Measurements from ENCODE around the gene SAMM50. TPM values are rescaled to one million over a fixed set of nuclear protein-coding genes. Genes with fewer than 3 reads are reported as not detected.

SAMM50 gene
- total RNA-seq, 4 donors from 2014 or later: 23.2 to 36.0 (median 32.3) TPM

GRCh38 chr22:43946384-43946667, 8.9 kb upstream of the SAMM50 start:
- WGBS, 2 donors: 82 to 83% methylated on average over 7 of the region's 7 CpGs

GRCh38 chr22:43948836-43949406, 6.3 kb upstream of the SAMM50 start:
- no peak overlapping the region for H3K4me3 ChIP-seq (ENCODE audit: low read depth, poor library complexity, severe bottlenecking)
- no peak for TF ChIP-seq POLR2A (IDR thresholded peaks at IDR 0.05)
- TF ChIP-seq, protein P1, sequence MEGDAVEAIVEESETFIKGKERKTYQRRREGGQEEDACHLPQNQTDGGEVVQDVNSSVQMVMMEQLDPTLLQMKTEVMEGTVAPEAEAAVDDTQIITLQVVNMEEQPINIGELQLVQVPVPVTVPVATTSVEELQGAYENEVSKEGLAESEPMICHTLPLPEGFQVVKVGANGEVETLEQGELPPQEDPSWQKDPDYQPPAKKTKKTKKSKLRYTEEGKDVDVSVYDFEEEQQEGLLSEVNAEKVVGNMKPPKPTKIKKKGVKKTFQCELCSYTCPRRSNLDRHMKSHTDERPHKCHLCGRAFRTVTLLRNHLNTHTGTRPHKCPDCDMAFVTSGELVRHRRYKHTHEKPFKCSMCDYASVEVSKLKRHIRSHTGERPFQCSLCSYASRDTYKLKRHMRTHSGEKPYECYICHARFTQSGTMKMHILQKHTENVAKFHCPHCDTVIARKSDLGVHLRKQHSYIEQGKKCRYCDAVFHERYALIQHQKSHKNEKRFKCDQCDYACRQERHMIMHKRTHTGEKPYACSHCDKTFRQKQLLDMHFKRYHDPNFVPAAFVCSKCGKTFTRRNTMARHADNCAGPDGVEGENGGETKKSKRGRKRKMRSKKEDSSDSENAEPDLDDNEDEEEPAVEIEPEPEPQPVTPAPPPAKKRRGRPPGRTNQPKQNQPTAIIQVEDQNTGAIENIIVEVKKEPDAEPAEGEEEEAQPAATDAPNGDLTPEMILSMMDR (IDR thresholded peaks at IDR 0.05): no peak
- intact Hi-C loops (cut with DNase I; ENCODE audit: low total_unique reads): no loop called here
- DNase-seq (ENCODE audit: low spot score in 2 of 2): no peak
- 71 to 78% methylated on average over 12 of the region's 12 CpGs for WGBS, 2 donors

More at GRCh38 chr22:43946384-43946667, 8.9 kb upstream of the SAMM50 start:
- intact Hi-C loops (cut with DNase I; ENCODE audit: low total_unique reads): no loop called here
- TF ChIP-seq POLR2A (IDR thresholded peaks at IDR 0.05): no peak
- TF ChIP-seq, protein P1 (IDR thresholded peaks at IDR 0.05): no peak
- H3K4me3 ChIP-seq (ENCODE audit: low read depth, poor library complexity, severe bottlenecking): no peak overlapping the region
- DNase-seq (ENCODE audit: low spot score in 2 of 2): no peak

DNA sequence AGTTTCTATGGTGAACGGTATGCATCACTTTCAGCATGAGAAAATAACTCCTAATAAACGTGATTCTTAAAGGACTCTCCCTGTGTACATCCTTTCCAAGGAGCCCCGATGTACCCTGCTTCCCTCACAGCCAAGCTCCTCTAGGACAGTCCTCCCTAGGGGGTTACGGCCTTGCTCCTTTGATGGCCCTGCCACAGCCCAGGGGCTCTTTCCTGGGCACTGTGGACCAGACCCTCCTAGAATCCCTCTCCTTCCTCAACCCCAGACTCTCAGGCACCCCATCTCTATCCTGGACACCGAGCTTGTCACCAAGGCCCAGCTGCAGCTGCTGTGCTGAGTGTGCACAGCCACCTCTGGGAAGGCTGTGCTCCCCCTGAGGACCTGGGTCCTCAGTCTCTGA, 3.9 kb upstream of the SAMM50 start:
- no peak overlapping the region for H3K4me3 ChIP-seq (ENCODE audit: low read depth, poor library complexity, severe bottlenecking)
- WGBS, 2 donors: 85 to 92% methylated on average over 5 of the region's 5 CpGs

DNA sequence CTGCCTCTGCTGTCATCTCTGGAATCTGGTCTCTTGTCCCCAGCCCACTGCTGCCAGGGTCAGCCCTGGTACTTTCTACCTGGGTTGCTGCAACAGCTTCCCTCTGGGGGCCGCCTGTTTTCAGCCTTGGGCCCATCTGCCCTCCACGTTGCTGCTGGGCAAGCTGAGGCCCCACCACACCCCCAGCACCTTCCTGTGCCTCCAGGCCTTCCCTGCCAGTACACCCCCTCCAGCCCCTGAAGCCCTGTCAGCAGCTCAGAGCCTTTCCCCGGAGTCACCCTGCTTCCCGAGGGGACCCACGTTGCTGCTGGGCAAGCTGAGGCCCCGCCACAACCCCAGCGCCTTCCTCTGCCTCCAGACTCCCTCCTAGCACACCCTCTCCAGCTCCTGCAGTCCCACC, 3.3 kb upstream of the SAMM50 start:
- no peak overlapping the region for H3K4me3 ChIP-seq (ENCODE audit: low read depth, poor library complexity, severe bottlenecking)
- intact Hi-C loops (cut with DNase I; ENCODE audit: low total_unique reads): no loop called here
- TF ChIP-seq, protein P1 (IDR thresholded peaks at IDR 0.05): no peak
- no peak for TF ChIP-seq POLR2A (IDR thresholded peaks at IDR 0.05)
- WGBS, 2 donors: 44 to 58% methylated on average over 7 of the region's 7 CpGs
- DNase-seq (ENCODE audit: low spot score in 2 of 2): no peak

More for the DNA sequence above, 3.9 kb upstream of the SAMM50 start:
- TF ChIP-seq, protein P1 (IDR thresholded peaks at IDR 0.05): no peak
- no peak for TF ChIP-seq POLR2A (IDR thresholded peaks at IDR 0.05)
- DNase-seq (ENCODE audit: low spot score in 2 of 2): no peak
- intact Hi-C loops (cut with DNase I; ENCODE audit: low total_unique reads): no loop called here

DNA sequence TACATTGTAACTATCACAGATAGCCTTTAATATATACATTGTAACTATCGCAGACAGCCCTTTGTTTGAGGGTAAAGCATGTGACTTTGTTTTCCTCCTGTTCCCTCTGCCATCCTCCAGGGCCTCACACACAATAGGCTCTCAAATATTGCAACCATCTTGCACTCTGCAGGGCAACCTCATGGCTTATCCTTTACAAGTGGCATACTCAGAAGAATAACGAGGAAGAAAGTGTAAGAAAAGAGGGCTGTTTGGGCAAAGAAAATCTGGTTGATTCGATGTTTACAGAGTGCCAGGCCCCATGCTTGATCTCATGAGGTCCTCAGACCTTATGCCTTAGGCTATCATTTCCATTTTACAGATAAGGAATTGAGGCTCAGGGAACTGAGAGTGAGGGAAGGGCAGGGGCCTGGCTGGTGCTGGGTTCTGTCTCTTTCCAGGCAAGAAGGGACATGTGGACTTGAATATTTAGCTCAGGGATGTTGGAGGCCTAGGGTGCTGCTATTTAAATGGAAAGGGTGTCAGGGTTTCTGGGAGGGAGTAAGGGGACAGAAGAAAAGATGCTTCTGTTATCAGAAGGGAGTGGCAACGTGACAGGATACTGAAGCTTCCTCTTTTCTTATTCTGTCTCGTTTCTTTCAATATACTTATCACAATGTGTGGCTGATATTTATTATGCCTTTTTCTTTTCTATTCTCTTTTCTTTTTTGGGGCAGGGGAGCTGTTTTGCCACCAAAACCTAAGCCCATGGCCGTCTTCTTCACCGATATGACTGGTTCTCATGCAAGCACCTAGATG, 1.1 kb upstream of the SAMM50 start:
- H3K4me3 ChIP-seq (ENCODE audit: low read depth, poor library complexity, severe bottlenecking): peak overlapping the region; percentile 93
- 30% methylated on average over 7 of the region's 7 CpGs for WGBS, 2 donors

More for the DNA sequence above, 1.1 kb upstream of the SAMM50 start:
- no peak for DNase-seq (ENCODE audit: low spot score in 2 of 2)
- intact Hi-C loops (cut with DNase I; ENCODE audit: low total_unique reads): no loop called here
- TF ChIP-seq, protein P1 (IDR thresholded peaks at IDR 0.05): no peak
- TF ChIP-seq POLR2A (IDR thresholded peaks at IDR 0.05): no peak

All from lower leg skin (tissue), 4 donors.